GM21528 (cell line): Measurements from ENCODE around the gene USP14.
A peak's percentile ranks its signal among the peaks of the same experiment; 100 is the strongest.

ENCODE experiments used
- ATAC-seq: cut with Tn5 transposase; IDR thresholded peaks from one replicate; pipeline ENCODE4 v1.9.1; 2021; ENCODE audit warnings: mild to moderate bottlenecking, moderate library complexity; ENCODE audit not compliant: unreplicated experiment, low FRiP score

The USP14 gene

GRCh38 chr18:159037-159652 is 788 bp downstream of the USP14 start:
- peak; percentile 8 for ATAC-seq

- no peak for ATAC-seq
Measured at GRCh38 chr18:159933-160332, 1.6 kb downstream of the USP14 start.

GRCh38 chr18:160831-161570 is 2.6 kb downstream of the USP14 start:
- no peak for ATAC-seq

- no peak for ATAC-seq
Measured at GRCh38 chr18:172361-172760, 14.0 kb downstream of the USP14 start.

DNA sequence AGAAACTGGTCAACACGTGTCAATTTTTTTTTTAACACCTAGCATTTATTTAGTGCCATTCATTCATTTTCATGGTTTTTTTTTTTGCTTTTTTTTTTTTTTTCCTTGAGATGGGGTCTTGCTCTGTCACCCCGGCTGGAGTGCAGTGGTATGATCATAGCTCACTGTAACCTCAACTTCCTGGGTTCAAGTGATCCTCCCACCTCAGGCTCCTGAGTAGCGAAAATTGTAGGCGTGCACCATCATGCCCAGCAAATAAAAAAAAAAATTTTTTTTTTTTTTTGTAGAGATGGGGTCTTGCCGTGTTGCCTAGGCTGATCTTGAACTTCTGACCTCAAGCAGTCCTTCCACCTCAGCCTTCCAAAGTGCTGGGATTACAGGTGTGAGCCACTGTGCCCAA is 21.1 kb downstream of the USP14 start:
- ATAC-seq = no peak

DNA sequence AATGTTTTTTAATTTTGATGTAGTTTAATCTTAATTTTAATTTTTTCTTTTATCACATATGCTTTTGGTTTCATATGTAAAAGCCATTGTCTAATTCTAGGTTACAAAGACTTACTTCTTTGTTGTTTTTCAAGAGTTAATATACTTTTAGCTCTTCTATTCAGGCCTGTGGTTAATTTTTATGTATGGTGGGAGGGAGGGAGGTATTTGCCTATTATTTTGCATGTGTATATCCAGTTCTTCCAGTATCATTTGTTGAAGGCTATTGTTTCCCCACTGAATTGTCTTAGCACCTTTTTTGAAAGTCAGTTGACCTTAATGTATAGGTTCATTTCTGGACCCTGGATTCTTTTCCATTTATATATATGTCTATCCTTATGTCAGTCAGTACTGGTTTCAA is 23.4 kb downstream of the USP14 start:
- ATAC-seq = no peak

GRCh38 chr18:183769-184168 is 25.4 kb downstream of the USP14 start:
- no peak for ATAC-seq

GRCh38 chr18:189254-189653 is 30.9 kb downstream of the USP14 start:
- no peak for ATAC-seq

DNA sequence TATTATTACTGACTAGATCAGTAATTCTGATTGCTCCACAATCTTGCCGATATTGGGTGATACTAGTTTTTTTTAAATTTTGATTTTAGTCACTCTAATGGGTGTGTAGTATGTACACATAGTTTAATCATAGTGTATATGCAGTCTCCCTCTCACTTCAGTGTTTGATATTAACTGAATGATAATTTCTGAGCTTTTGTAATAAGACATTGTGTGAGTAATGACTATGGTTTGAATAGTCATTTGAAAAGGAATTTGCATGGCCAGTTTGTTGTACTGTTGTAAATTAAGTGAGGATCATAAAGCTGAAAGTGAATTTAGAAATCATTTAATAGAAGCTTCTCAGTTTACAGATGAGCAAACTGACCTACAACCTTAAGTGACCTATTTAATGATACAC is 33.4 kb downstream of the USP14 start:
- ATAC-seq = no peak

GRCh38 chr18:192801-193200 is 34.4 kb downstream of the USP14 start:
- no peak for ATAC-seq

GRCh38 chr18:195651-196050 is 37.3 kb downstream of the USP14 start:
- no peak for ATAC-seq

DNA sequence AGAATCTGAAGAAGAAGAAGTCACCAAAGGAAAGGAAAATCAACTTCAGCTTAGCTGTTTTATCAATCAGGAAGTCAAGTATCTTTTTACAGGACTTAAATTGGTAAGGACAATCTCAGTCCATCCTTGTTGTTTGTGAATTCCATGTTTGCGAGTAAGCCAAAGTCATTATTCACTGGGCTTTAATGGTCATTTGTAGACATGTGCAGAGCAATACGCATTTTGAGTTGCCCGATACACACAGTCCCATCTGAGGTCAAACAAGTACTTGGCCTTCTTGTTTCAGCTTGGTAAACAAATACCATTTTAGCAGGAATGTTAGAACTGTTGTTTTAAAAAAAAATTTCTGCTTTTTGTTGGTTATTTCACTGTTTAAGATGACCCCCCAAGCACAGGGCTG is 40.9 kb downstream of the USP14 start:
- no peak for ATAC-seq

- ATAC-seq = no peak
Measured at GRCh38 chr18:199768-200167, 41.4 kb downstream of the USP14 start.

GRCh38 chr18:210075-210474 is 51.7 kb downstream of the USP14 start:
- no peak for ATAC-seq

- ATAC-seq = no peak
Measured at GRCh38 chr18:210733-211132, 52.4 kb downstream of the USP14 start.

GRCh38 chr18:211582-211981 is 53.2 kb downstream of the USP14 start:
- no peak for ATAC-seq

DNA sequence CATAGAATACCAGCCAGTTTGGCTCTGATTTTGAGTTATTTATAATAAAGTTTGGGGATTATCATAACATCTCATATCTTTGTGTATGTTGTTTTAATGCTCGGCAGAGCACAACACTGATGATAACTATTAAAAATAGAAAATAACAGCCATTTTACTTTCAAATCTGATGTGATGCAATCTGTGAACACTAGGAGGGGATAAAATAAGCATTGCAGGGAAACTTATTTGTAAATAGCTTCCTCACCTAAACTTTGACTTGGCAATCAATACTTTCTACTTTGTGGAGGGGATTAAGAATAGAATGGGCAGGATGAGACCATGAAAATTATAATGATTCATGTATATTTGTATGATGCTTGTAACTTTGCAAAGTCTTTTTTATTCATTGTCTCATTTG is 54.4 kb downstream of the USP14 start:
- no peak for ATAC-seq

DNA sequence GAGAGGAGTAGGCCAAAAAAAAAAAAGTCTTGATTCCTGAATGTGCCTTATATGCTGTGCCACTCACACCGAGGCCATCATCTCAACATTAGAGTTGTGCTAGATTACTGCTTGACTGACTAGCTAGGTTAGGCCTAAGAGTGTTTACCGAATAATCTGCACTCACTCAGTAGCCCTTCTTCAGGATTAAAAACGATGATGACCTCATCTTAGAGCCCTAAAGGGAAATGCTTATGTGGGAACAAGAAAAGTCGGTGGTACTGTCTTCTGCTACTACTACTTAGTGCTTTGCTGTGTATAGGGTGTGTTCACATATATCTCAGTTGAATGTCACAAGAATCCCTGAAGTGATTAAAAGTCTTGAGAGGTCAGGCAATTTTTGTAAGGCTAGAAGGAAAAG is 55.1 kb downstream of the USP14 start:
- ATAC-seq = no peak

GRCh38 chr18:213966-214365 is 55.6 kb downstream of the USP14 start:
- no peak for ATAC-seq

GRCh38 chr18:215448-216010 is 57.2 kb downstream of the USP14 start:
- ATAC-seq = no peak

GRCh38 chr18:217532-218336 is 59.4 kb downstream of the USP14 start:
- ATAC-seq = no peak
